Erythroblast (primary cell): ENCODE measurements around the gene BIRC6.
"Not testable (repeated sequence)": the region's sequence is repeated elsewhere in the genome, so short reads cannot be mapped to it uniquely, and the experiment has no call there.

Source experiments
- GATA1 ChIP-seq: IDR thresholded peaks from 2 replicates; pipeline ENCODE4 v1.6.1; 2011; ENCODE audit warnings: low read depth, mild to moderate bottlenecking, control low read depth, low read length, moderate library complexity
- POLR2A ChIP-seq: IDR thresholded peaks from 2 replicates; pipeline ENCODE4 v1.6.1; 2011; ENCODE audit warnings: mild to moderate bottlenecking, low read length

- not testable (repeated sequence) for TF ChIP-seq POLR2A, GATA1
These were observed 6.2 kb downstream of the BIRC6 start for GRCh38 chr2:32362997-32363396.
